K562 (cell line): ENCODE measurements around the gene PLEKHA1. TPM values are rescaled to one million over a fixed set of nuclear protein-coding genes. Genes with fewer than 3 reads are reported as not detected.

Source experiments
- ATAC-seq: fragments of 200-7000 bp; cut with Tn5 transposase; 3 replicates; pipeline ENCODE4 v1.9.1; 2020; ENCODE audit warnings: moderate library complexity
- BruUV-seq: library from RNA; stranded (reverse); fragments of 400-500 nt; replicated peaks from 2 replicates; lab custom pipeline; 2021; lab: Mats Ljungman, UMichigan
- CTCF ChIA-PET: fragments of 300-600 bp; formaldehyde crosslinking; extraction: SDS; loops from one replicate; lab custom pipeline; 2021; ENCODE audit warnings: low intra/inter-chr PET ratio; lab: Yijun Ruan, JAX
- POLR2A ChIA-PET: fragments of 300-600, 350-650 bp; sonication (Branson Sonifier 250); formaldehyde crosslinking; extraction: SDS; loops from one replicate; lab custom pipeline; 2021; ENCODE audit warnings: antibody characterized with exemption, inconsistent platforms; lab: Yijun Ruan, JAX
- DNase-seq, 4 experiments: peaks; one replicate each; pipeline versions ENCODE4 v3.0.0 to v3.0.0-alpha.2; 2011 to 2018; ENCODE audit warnings: low spot score in 3 of 4, mixed read lengths in 3 of 4; ENCODE audit errors: extremely low read depth in 1 of 4
- FAIRE-seq: peaks from 2 replicates; lab custom pipeline; 2011; peaks lifted over from hg19 to GRCh38; lab: Jason Lieb, UNC
- H2AFZ ChIP-seq: 2 replicates; pipeline ENCODE4 v1.6.0; 2011; ENCODE audit warnings: low read depth, low read length, control low read depth, inconsistent platforms
- H3K27ac ChIP-seq: fragments of 200-600 bp; 3 replicates; pipeline ENCODE4 v1.8.0; 2011; ENCODE audit warnings: low read depth, mild to moderate bottlenecking, control low read depth, inconsistent platforms, low read length, moderate library complexity, mixed read lengths; ENCODE audit errors: extremely low read depth
- H3K27me3 ChIP-seq, 2 experiments: fragments of 300-600 bp in 1 of 2; 2 replicates in 1 of 2; 3 replicates in 1 of 2; pipeline versions ENCODE4 v1.6.0 to v1.8.0; 2011; ENCODE audit warnings: inconsistent platforms in 2 of 2, low read length in 2 of 2, mild to moderate bottlenecking in 1 of 2, mixed read lengths in 1 of 2, moderate library complexity in 1 of 2; ENCODE audit not compliant: control insufficient read depth in 2 of 2, insufficient read depth in 2 of 2
- H3K36me3 ChIP-seq: fragments of 300-600 bp; 3 replicates; pipeline ENCODE4 v1.8.0; 2011; ENCODE audit warnings: mild to moderate bottlenecking, low read length, inconsistent platforms; ENCODE audit not compliant: control insufficient read depth, insufficient read depth
- H3K4me1 ChIP-seq, 2 experiments: fragments of 200-600 bp in 1 of 2; replicated peaks in 1 of 2; 2 replicates in 1 of 2; 3 replicates in 1 of 2; pipeline versions ENCODE4 v1.5.1 to v1.8.0; 2011; ENCODE audit warnings: inconsistent platforms in 2 of 2, low read length in 2 of 2, mild to moderate bottlenecking in 1 of 2, mixed read lengths in 1 of 2, moderate library complexity in 1 of 2; ENCODE audit not compliant: control insufficient read depth in 2 of 2, insufficient read depth in 2 of 2
- H3K4me2 ChIP-seq: 2 replicates; pipeline ENCODE4 v1.6.1; 2011; ENCODE audit warnings: low read length, control low read depth, inconsistent platforms, mixed read lengths; ENCODE audit not compliant: insufficient read depth
- H3K4me3 ChIP-seq: fragments of 200-600 bp; sonication (generic), shearing (Covaris generic); 2 replicates; pipeline ENCODE4 v1.5.1; 2016; ENCODE audit warnings: control low read depth, inconsistent platforms
- H3K79me2 ChIP-seq: fragments of 200-600 bp; 3 replicates; pipeline ENCODE4 v1.8.0; 2011; ENCODE audit warnings: low read length, inconsistent platforms; ENCODE audit not compliant: control insufficient read depth, insufficient read depth
- H3K9ac ChIP-seq, 2 experiments: 2 replicates each; pipeline versions ENCODE4 v1.6.0 to v1.6.1; 2011; ENCODE audit warnings: low read depth in 2 of 2, low read length in 2 of 2, control low read depth in 1 of 2, inconsistent platforms in 1 of 2, mild to moderate bottlenecking in 1 of 2, mixed read lengths in 1 of 2; ENCODE audit not compliant: insufficient read depth in 1 of 2
- H3K9me1 ChIP-seq: one replicate; pipeline ENCODE4 v1.6.0; 2011; ENCODE audit warnings: inconsistent platforms, mild to moderate bottlenecking, low read length, moderate library complexity; ENCODE audit not compliant: control insufficient read depth, insufficient read depth
- H3K9me3 ChIP-seq: replicated peaks from 2 replicates; pipeline ENCODE4 v1.5.1; 2011; ENCODE audit warnings: low read depth, low read length, inconsistent platforms; ENCODE audit not compliant: control insufficient read depth, insufficient read depth
- H4K20me1 ChIP-seq: replicated peaks from 2 replicates; pipeline ENCODE4 v1.6.1; 2011; ENCODE audit warnings: low read length, inconsistent platforms, mixed read lengths; ENCODE audit not compliant: control insufficient read depth, insufficient read depth
- ADNP ChIP-seq: fragments of 200-800 bp; sonication (Bioruptor generic); IDR thresholded peaks from 2 replicates; pipeline ENCODE4 v1.6.1; 2016; ENCODE audit warnings: missing genetic modification characterization, missing compliant biosample characterization
- CEBPB ChIP-seq: fragments of 450-650 bp; IDR thresholded peaks from 2 replicates; pipeline ENCODE4 v1.6.1; 2016; ENCODE audit warnings: missing genetic modification characterization, missing compliant biosample characterization
- CEBPG ChIP-seq, 3 experiments: fragments of 200-800 bp in 1 of 3; sonication (Bioruptor generic) in 1 of 3; sonication (generic) in 1 of 3; formaldehyde crosslinking in 1 of 3; IDR thresholded peaks in 2 of 3; conservative IDR thresholded peaks in 1 of 3; 2 replicates each; pipeline versions ENCODE4 v1.6.1 to v1.8.0; 2016 to 2022; ENCODE audit warnings: missing compliant biosample characterization in 2 of 3, missing genetic modification characterization in 2 of 3, mild to moderate bottlenecking in 1 of 3, missing genetic modification reagents in 1 of 3
- DNMT1 ChIP-seq: fragments of 450-650 bp; IDR thresholded peaks from 2 replicates; pipeline ENCODE4 v1.6.1; 2016; ENCODE audit warnings: antibody characterized with exemption, mild to moderate bottlenecking
- EP400 ChIP-seq: fragments of 450-650 bp; IDR thresholded peaks from 2 replicates; pipeline ENCODE4 v1.6.1; 2017; ENCODE audit warnings: antibody characterized with exemption, mild to moderate bottlenecking, moderate library complexity
- FOSL1 ChIP-seq: fragments of 200-800 bp; sonication (Bioruptor generic); conservative IDR thresholded peaks from 2 replicates; pipeline ENCODE4 v1.6.1; 2016; ENCODE audit warnings: missing genetic modification characterization, missing compliant biosample characterization
- HEY1 ChIP-seq: fragments of 250-450 bp; sonication (Bioruptor Pico); IDR thresholded peaks from 2 replicates; pipeline ENCODE4 v1.5.0; 2020; ENCODE audit warnings: mild to moderate bottlenecking, moderate library complexity, borderline replicate concordance
- HLTF ChIP-seq: fragments of 450-650 bp; IDR thresholded peaks from 2 replicates; pipeline ENCODE4 v1.6.1; 2016
- NR2F6 ChIP-seq: fragments of 450-650 bp; formaldehyde crosslinking; IDR thresholded peaks from 2 replicates; pipeline ENCODE4 v1.4.0; 2020; ENCODE audit warnings: mild to moderate bottlenecking
- POLR3A ChIP-seq: IDR thresholded peaks from 2 replicates; pipeline ENCODE4 v1.6.1; 2011; ENCODE audit warnings: borderline replicate concordance, mild to moderate bottlenecking, moderate library complexity; ENCODE audit not compliant: insufficient read length, insufficient read depth; ENCODE audit errors: extremely low read depth
- SAP30 ChIP-seq: fragments of 200-600 bp; sonication (generic); IDR thresholded peaks from 2 replicates; pipeline ENCODE4 v1.6.1; 2012; ENCODE audit warnings: borderline replicate concordance, low read depth, mild to moderate bottlenecking, moderate library complexity, low read length, control low read depth, inconsistent platforms; ENCODE audit not compliant: insufficient read depth, poor library complexity, severe bottlenecking
- SETDB1 ChIP-seq: IDR thresholded peaks from one replicate; pipeline ENCODE4 v1.6.1; 2012; ENCODE audit warnings: low read length, control low read depth, inconsistent platforms
- SMARCC2 ChIP-seq: fragments of 450-650 bp; IDR thresholded peaks from 2 replicates; pipeline ENCODE4 v1.6.1; 2017; ENCODE audit warnings: antibody characterized with exemption, moderate library complexity, mild to moderate bottlenecking, low read depth
- TAL1 ChIP-seq: fragments of 450-650 bp; IDR thresholded peaks from 2 replicates; pipeline ENCODE4 v1.6.1; 2016; ENCODE audit warnings: mild to moderate bottlenecking
- ZNF77 ChIP-seq: fragments of 250-450 bp; sonication (Bioruptor Pico); IDR thresholded peaks from 2 replicates; pipeline ENCODE4 v1.5.0; 2020
- WGBS: fragments of 100-300 bp; shearing (Covaris generic); methylation state at CpG from one replicate; pipeline ENCODE4 v1.1.6; 2016; ENCODE audit warnings: low coverage, mixed read lengths; ENCODE audit not compliant: insufficient coverage; ENCODE audit errors: missing lambda C conversion rate; 5-methylcytosine and 5-hydroxymethylcytosine counted together
- in situ Hi-C: fragments of 300-500 bp; cut with MboI; formaldehyde crosslinking; loops from 4 replicates; pipeline ENCODE4 v1.15.0; 2018; ENCODE audit warnings: inconsistent platforms, mixed read lengths
- intact Hi-C: fragments of 100-400 bp; cut with micrococcal nuclease; formaldehyde crosslinking; loops from 2 replicates; pipeline ENCODE4 v1.14.2; 2022
- polyA plus RNA-seq, 8 experiments: library from polyadenylated mRNA; depleted of rRNA in 4 of 8; stranded (reverse) in 5 of 8; unstranded in 3 of 8; fragments of >200 nt; fragmentation: Nextera tagmentation in 2 of 8; fragmentation: Illumina TruSeq in 1 of 8; extraction: Ambion mirVana in 2 of 8; extraction: Trizol in 1 of 8; gene quantifications; 2 replicates each; pipeline versions ENCODE4 v1.2.1 to v1.2.3, GENCODE V29; 2011 to 2014; ENCODE audit warnings: inconsistent platforms in 1 of 8, missing spikeins in 1 of 8
- total RNA-seq, 7 experiments: library from RNA; depleted of rRNA in 6 of 7; stranded (reverse); fragments of >200 nt in 6 of 7; fragmentation: Illumina TruSeq in 2 of 7; extraction: Trizol in 2 of 7; gene quantifications; 2 replicates each; pipeline versions ENCODE4 v1.2.1 to v1.2.3, GENCODE V29; 2011 to 2021; ENCODE audit warnings: low replicate concordance in 1 of 7

PLEKHA1 gene
- total and polyA plus RNA-seq, 9 of the 15 experiments (the other 6 are each of a cell fraction or from before 2014, with no cell fraction given), result 0.05 to 4.7 (median 1.0) TPM

GRCh38 chr10:122468926-122469781 is 94.6 kb downstream of the PLEKHA1 start:
- DNase-seq (no peak), ATAC-seq (no peak), FAIRE-seq (no peak)
- intact Hi-C loops, result no loop called here
- H3K9ac ChIP-seq, result no peak overlapping the region
- ChIA-PET POLR2A (interaction anchor here (0.7 to 1.2 kb wide), 2 partner anchors 11 to 12 kb away, joined by 3 to 5 read pairs; no protein-coding TSS in a partner anchor), CTCF (no interaction called here)
- TF ChIP-seq HLTF (no peak), POLR3A (no peak), SETDB1 (no peak), TAL1 (no peak), CEBPB (tag) (0 out of 2 replicates have a peak, but pooled peaks have one; percentile 29), SMARCC2 (no peak), ZNF77 (no peak), HEY1 (CRISPR knock-in tag) (no peak), CEBPG (CRISPR knock-in tag; IDR thresholded peaks at IDR 0.05) (no peak), CEBPG (tag; conservative IDR thresholded peaks at IDR 0.05 in 1 of 2, IDR thresholded peaks at IDR 0.05 in 1 of 2) (peak in 1 of 2 experiments; percentile 80; a peak in 2 of 4 replicates), ADNP (tag) (no peak), NR2F6 (CRISPR knock-in tag) (no peak), FOSL1 (0 out of 2 replicates have a peak, but pooled peaks have one; percentile 21), SAP30 (no peak), EP400 (no peak), DNMT1 (no peak)
- H3K27ac ChIP-seq, result no peak overlapping the region
- no peaks in the 10 kb centered on the region for H3K36me3 ChIP-seq
- H3K9me1 ChIP-seq, result no peaks in the 10 kb centered on the region
- no peaks in the 10 kb centered on the region for H3K9me3 ChIP-seq
- BruUV-seq, result no TSS peak
- in situ Hi-C loops, result no loop called here
- H4K20me1 ChIP-seq, result no peaks in the 10 kb centered on the region
- no peaks in the 10 kb centered on the region for H3K79me2 ChIP-seq
- H3K4me3 ChIP-seq, result no peak overlapping the region
- no peak overlapping the region for H3K4me2 ChIP-seq
- peaks cover 0 to 20% of the 10 kb centered on the region in 2 experiments; a peak in 2 of 5 replicates for H3K27me3 ChIP-seq
- H3K4me1 ChIP-seq, result no peaks in the 10 kb centered on the region
- no peak overlapping the region for H2AFZ ChIP-seq
- 0% methylated on average over 10 of the region's 11 CpGs for WGBS
